CD14-positive monocyte (primary cell): ENCODE results near the gene SGCD. TPM values are rescaled to one million over a fixed set of nuclear protein-coding genes. Genes with fewer than 3 reads are reported as not detected.

Experiments
- DNase-seq, 3 donors: peaks; one replicate each; pipeline ENCODE4 v3.0.0-alpha.2; 2011 to 2022
- H2AFZ ChIP-seq: 2 replicates; pipeline ENCODE4 v1.6.0; 2012; ENCODE audit warnings: mild to moderate bottlenecking, low read depth, low read length, inconsistent platforms; ENCODE audit not compliant: insufficient read depth, poor library complexity, severe bottlenecking
- H3K27ac ChIP-seq, 2 donors: 1 replicate in 1 of 2; 2 replicates in 1 of 2; pipeline ENCODE4 v1.5.1; 2012 to 2013; ENCODE audit warnings: low read length in 2 of 2, control low read depth in 1 of 2, inconsistent platforms in 1 of 2, low read depth in 1 of 2, mild to moderate bottlenecking in 1 of 2
- H3K27me3 ChIP-seq, 2 donors: one replicate each; pipeline versions ENCODE4 v1.6.0 to v1.6.1; 2011 to 2013; ENCODE audit warnings: low read length in 2 of 2; ENCODE audit not compliant: control insufficient read depth in 2 of 2, insufficient read depth in 2 of 2
- H3K36me3 ChIP-seq, 2 donors: replicated peaks in 1 of 2; 1 replicate in 1 of 2; 2 replicates in 1 of 2; pipeline versions ENCODE4 v1.5.1 to v1.6.1; 2012 to 2013; ENCODE audit warnings: low read length in 2 of 2, control low read depth in 1 of 2, inconsistent platforms in 1 of 2, mild to moderate bottlenecking in 1 of 2; ENCODE audit not compliant: insufficient read depth in 2 of 2, control insufficient read depth in 1 of 2
- H3K4me1 ChIP-seq, 2 donors: 1 replicate in 1 of 2; 2 replicates in 1 of 2; pipeline versions ENCODE4 v1.5.1 to v1.6.1; 2012 to 2013; ENCODE audit warnings: low read length in 2 of 2, control low read depth in 1 of 2, inconsistent platforms in 1 of 2, mild to moderate bottlenecking in 1 of 2, moderate library complexity in 1 of 2; ENCODE audit not compliant: insufficient read depth in 2 of 2, control insufficient read depth in 1 of 2
- H3K4me2 ChIP-seq: replicated peaks from 2 replicates; pipeline ENCODE3; 2012; ENCODE audit warnings: low read length, moderate library complexity, mild to moderate bottlenecking; ENCODE audit not compliant: poor library complexity, severe bottlenecking; ENCODE audit errors: extremely low read depth
- H3K4me3 ChIP-seq, 3 experiments: fragments of 200-600 bp in 1 of 3; sonication (generic) in 1 of 3; replicated peaks in 1 of 3; 1 replicate in 2 of 3; 2 replicates in 1 of 3; pipeline ENCODE4 v1.5.1; 2011 to 2013; ENCODE audit warnings: low read length in 3 of 3, mild to moderate bottlenecking in 3 of 3, control low read depth in 2 of 3, low read depth in 2 of 3, inconsistent platforms in 1 of 3, moderate library complexity in 1 of 3
- H3K79me2 ChIP-seq: 2 replicates; pipeline ENCODE4 v1.6.0; 2012; ENCODE audit warnings: mild to moderate bottlenecking, control low read depth, inconsistent platforms, low read length, moderate library complexity; ENCODE audit not compliant: insufficient read depth
- H3K9ac ChIP-seq: 2 replicates; pipeline ENCODE4 v1.6.0; 2017; ENCODE audit warnings: low read length, mild to moderate bottlenecking; ENCODE audit not compliant: insufficient read depth, poor library complexity, severe bottlenecking
- H3K9me3 ChIP-seq, 2 donors: replicated peaks in 1 of 2; 1 replicate in 1 of 2; 2 replicates in 1 of 2; pipeline versions ENCODE4 v1.5.1 to v1.6.1; 2012 to 2013; ENCODE audit warnings: low read length in 2 of 2, control low read depth in 1 of 2; ENCODE audit not compliant: control insufficient read depth in 1 of 2, insufficient read depth in 1 of 2
- H4K20me1 ChIP-seq: 2 replicates; pipeline ENCODE4 v1.6.0; 2012; ENCODE audit warnings: mild to moderate bottlenecking, low read length, control low read depth, moderate library complexity; ENCODE audit not compliant: insufficient read depth
- H3K27ac Mint-ChIP-seq, 7 donors: one replicate each; pipeline ENCODE4 v1.8.0; 2020; ENCODE audit warnings: mild to moderate bottlenecking in 7 of 7, mixed read lengths in 7 of 7, moderate library complexity in 6 of 7, inconsistent platforms in 2 of 7
- H3K27me3 Mint-ChIP-seq, 3 donors: one replicate each; pipeline ENCODE4 v1.8.0; 2021 to 2022; ENCODE audit warnings: low read depth in 3 of 3, mild to moderate bottlenecking in 3 of 3, mixed read lengths in 3 of 3, moderate library complexity in 3 of 3, inconsistent platforms in 1 of 3
- H3K36me3 Mint-ChIP-seq, 2 donors: one replicate each; pipeline ENCODE4 v1.8.0; 2020; ENCODE audit warnings: mixed read lengths in 2 of 2, inconsistent platforms in 1 of 2, mild to moderate bottlenecking in 1 of 2
- H3K4me1 Mint-ChIP-seq: one replicate; pipeline ENCODE4 v1.8.0; 2020; ENCODE audit warnings: mild to moderate bottlenecking, mixed read lengths
- H3K4me3 Mint-ChIP-seq, 2 donors: one replicate each; pipeline ENCODE4 v1.8.0; 2020; ENCODE audit warnings: mild to moderate bottlenecking in 2 of 2, mixed read lengths in 2 of 2, moderate library complexity in 1 of 2
- H3K9me3 Mint-ChIP-seq, 7 donors: one replicate each; pipeline ENCODE4 v1.8.0; 2020 to 2022; ENCODE audit warnings: mixed read lengths in 7 of 7, mild to moderate bottlenecking in 6 of 7, moderate library complexity in 6 of 7, inconsistent platforms in 2 of 7
- WGBS: methylation state at CpG from one replicate; pipeline ENCODE4 v1.1.5; 2013; ENCODE audit warnings: missing lambda C conversion rate; ENCODE audit not compliant: insufficient coverage; 5-methylcytosine and 5-hydroxymethylcytosine counted together
- intact Hi-C, 2 donors: fragments of 100-400 bp; cut with micrococcal nuclease; formaldehyde crosslinking; loops; one replicate each; pipeline versions ENCODE4 v1.15.0 to v1.15.1; 2023
- polyA plus RNA-seq, 3 donors: library from polyadenylated mRNA; depleted of rRNA in 1 of 3; unstranded in 2 of 3; stranded (reverse) in 1 of 3; fragments of 300-500 nt in 2 of 3; fragments of >200 nt in 1 of 3; fragmentation: Illumina TruSeq in 2 of 3; gene quantifications; 1 replicate in 2 of 3; 2 replicates in 1 of 3; pipeline ENCODE4 v1.2.3, GENCODE V29; 2012 to 2021
- TF ChIP-seq, protein P1 (sequence below): fragments of 200-600 bp; IDR thresholded peaks from one replicate; pipeline ENCODE4 v1.8.0; 2022; ENCODE audit warnings: antibody characterized with exemption, mild to moderate bottlenecking

The SGCD gene
- polyA plus RNA-seq, 3 donors = not detected

DNA sequence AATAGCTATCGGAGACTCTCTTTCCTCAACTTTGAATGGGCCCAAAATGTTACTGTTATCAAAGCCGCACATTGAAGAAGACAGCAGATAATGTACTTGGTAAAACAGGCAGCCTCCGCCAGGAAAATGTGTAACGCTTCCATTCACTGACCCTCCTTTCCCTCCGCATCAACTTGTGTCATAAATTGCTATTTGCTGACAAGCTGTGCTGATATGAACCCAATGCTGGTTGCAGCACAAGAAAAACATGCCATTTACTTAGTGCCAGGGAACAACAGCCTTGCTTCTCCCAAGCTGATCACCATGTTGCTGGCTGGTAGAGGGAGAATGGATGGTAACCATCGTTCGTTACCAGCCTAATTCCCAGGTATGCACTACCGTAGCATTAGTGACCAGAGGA, 360.6 kb downstream of the SGCD start:
- Mint-ChIP-seq H3K4me1 (no peaks in the 10 kb centered on the region), H3K27me3 (peaks cover 0 to 2% (median 1%) of the 10 kb centered on the region in 3 donors), H3K9me3 (peaks cover 0 to 5% (median 0%) of the 10 kb centered on the region in 7 donors), H3K27ac (no peak overlapping the region), H3K36me3 (no peaks in the 10 kb centered on the region), H3K4me3 (no peak overlapping the region)
- no peak overlapping the region for H3K4me2 ChIP-seq
- no peaks in the 10 kb centered on the region for H3K79me2 ChIP-seq
- no peak overlapping the region for H2AFZ ChIP-seq
- no peaks in the 10 kb centered on the region for H3K36me3 ChIP-seq
- H3K9me3 ChIP-seq = no peaks in the 10 kb centered on the region
- intact Hi-C loops = no loop called here
- no peak overlapping the region for H3K9ac ChIP-seq
- WGBS = 55% methylated on average over 5 of the region's 8 CpGs
- H3K4me1 ChIP-seq = no peaks in the 10 kb centered on the region
- no peak for DNase-seq
- no peaks in the 10 kb centered on the region for H4K20me1 ChIP-seq
- TF ChIP-seq, protein P1, sequence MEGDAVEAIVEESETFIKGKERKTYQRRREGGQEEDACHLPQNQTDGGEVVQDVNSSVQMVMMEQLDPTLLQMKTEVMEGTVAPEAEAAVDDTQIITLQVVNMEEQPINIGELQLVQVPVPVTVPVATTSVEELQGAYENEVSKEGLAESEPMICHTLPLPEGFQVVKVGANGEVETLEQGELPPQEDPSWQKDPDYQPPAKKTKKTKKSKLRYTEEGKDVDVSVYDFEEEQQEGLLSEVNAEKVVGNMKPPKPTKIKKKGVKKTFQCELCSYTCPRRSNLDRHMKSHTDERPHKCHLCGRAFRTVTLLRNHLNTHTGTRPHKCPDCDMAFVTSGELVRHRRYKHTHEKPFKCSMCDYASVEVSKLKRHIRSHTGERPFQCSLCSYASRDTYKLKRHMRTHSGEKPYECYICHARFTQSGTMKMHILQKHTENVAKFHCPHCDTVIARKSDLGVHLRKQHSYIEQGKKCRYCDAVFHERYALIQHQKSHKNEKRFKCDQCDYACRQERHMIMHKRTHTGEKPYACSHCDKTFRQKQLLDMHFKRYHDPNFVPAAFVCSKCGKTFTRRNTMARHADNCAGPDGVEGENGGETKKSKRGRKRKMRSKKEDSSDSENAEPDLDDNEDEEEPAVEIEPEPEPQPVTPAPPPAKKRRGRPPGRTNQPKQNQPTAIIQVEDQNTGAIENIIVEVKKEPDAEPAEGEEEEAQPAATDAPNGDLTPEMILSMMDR = no peak
- H3K27ac ChIP-seq = no peak overlapping the region
- no peaks in the 10 kb centered on the region for H3K27me3 ChIP-seq
- H3K4me3 ChIP-seq = no peak overlapping the region

DNA sequence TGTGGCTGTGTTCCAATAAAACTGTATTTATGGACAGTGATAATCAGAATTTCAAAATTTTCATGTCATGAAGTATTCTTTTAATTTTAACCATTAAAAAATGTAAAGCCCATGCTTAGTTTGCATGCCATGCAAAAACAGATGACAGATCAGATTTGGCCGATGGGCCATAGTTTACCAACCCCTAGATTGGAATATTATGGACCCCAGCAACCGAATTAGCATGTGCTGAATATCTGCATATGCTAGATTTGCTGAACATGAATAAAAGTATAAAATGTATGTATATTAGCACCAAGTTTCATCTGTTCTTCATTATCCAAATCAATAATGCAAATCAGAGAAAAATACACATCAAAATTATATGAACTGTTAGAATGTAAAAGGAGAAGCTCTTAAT, 364.6 kb downstream of the SGCD start:
- 83% methylated on average over 1 of the region's 2 CpGs for WGBS
- intact Hi-C loops = no loop called here
- Mint-ChIP-seq H3K9me3 (peaks cover 0 to 6% (median 0%) of the 10 kb centered on the region in 7 donors), H3K27me3 (peaks cover 0 to 2% (median 1%) of the 10 kb centered on the region in 3 donors), H3K27ac (no peak overlapping the region), H3K4me1 (no peaks in the 10 kb centered on the region), H3K36me3 (no peaks in the 10 kb centered on the region), H3K4me3 (no peak overlapping the region)
- Histone ChIP-seq H2AFZ (no peak overlapping the region), H3K9ac (no peak overlapping the region), H3K27me3 (no peaks in the 10 kb centered on the region), H4K20me1 (no peaks in the 10 kb centered on the region), H3K4me3 (no peak overlapping the region), H3K36me3 (no peaks in the 10 kb centered on the region), H3K4me2 (no peak overlapping the region), H3K4me1 (no peaks in the 10 kb centered on the region), H3K79me2 (no peaks in the 10 kb centered on the region), H3K9me3 (no peaks in the 10 kb centered on the region), H3K27ac (no peak overlapping the region)
- DNase-seq = no peak
- TF ChIP-seq, protein P1 = no peak
